KMS-11 (cell line): ENCODE results near the gene OTOP1.
"Not testable (repeated sequence)": the region's sequence is repeated elsewhere in the genome, so short reads cannot be mapped to it uniquely, and the experiment has no call there.

ENCODE experiments used
- H2AFZ ChIP-seq: fragments of 200-600 bp; sonication (generic); 2 replicates; pipeline ENCODE4 v1.6.1; 2016; ENCODE audit warnings: antibody characterized with exemption, mixed run types, low read depth
- H3K27ac ChIP-seq: fragments of 200-600 bp; sonication (generic); 2 replicates; pipeline ENCODE4 v1.6.1; 2016; ENCODE audit warnings: mild to moderate bottlenecking, mixed run types
- H3K27me3 ChIP-seq: fragments of 200-600 bp; sonication (generic); 2 replicates; pipeline ENCODE4 v1.6.1; 2017; ENCODE audit warnings: mild to moderate bottlenecking, low read depth, mixed run types, moderate library complexity; ENCODE audit not compliant: insufficient read depth
- H3K36me3 ChIP-seq: fragments of 200-600 bp; sonication (generic); 2 replicates; pipeline ENCODE4 v1.6.1; 2017; ENCODE audit warnings: mild to moderate bottlenecking, mixed run types; ENCODE audit not compliant: insufficient read depth
- H3K4me1 ChIP-seq: fragments of 200-600 bp; sonication (generic); 2 replicates; pipeline ENCODE4 v1.6.1; 2016; ENCODE audit warnings: mild to moderate bottlenecking, low read depth, mixed run types; ENCODE audit not compliant: poor library complexity, severe bottlenecking
- H3K4me2 ChIP-seq: fragments of 200-600 bp; sonication (generic); 2 replicates; pipeline ENCODE4 v1.7.0; 2016; ENCODE audit warnings: mild to moderate bottlenecking, mixed run types
- H3K4me3 ChIP-seq: fragments of 200-600 bp; sonication (generic); IDR thresholded peaks from 2 replicates; pipeline ENCODE4 v1.6.1; 2017; ENCODE audit warnings: low read depth, low read length, mixed read lengths; ENCODE audit not compliant: insufficient read depth
- H3K79me2 ChIP-seq: fragments of 200-600 bp; sonication (generic); 2 replicates; pipeline ENCODE4 v1.6.1; 2016; ENCODE audit warnings: low read depth, mixed run types; ENCODE audit not compliant: insufficient read depth
- H3K9ac ChIP-seq: fragments of 200-600 bp; sonication (generic); 2 replicates; pipeline ENCODE4 v1.6.1; 2016; ENCODE audit warnings: mild to moderate bottlenecking, mixed run types
- H4K20me1 ChIP-seq: fragments of 200-600 bp; sonication (generic); 2 replicates; pipeline ENCODE4 v1.6.1; 2016; ENCODE audit warnings: mild to moderate bottlenecking, mixed run types; ENCODE audit not compliant: insufficient read depth
- CTCF ChIP-seq: fragments of 200-600 bp; sonication (generic); conservative IDR thresholded peaks from 2 replicates; pipeline ENCODE4 v1.6.1; 2017; ENCODE audit warnings: low read depth, mild to moderate bottlenecking, antibody characterized with exemption, low read length, moderate library complexity, mixed read lengths

Gene OTOP1

GRCh38 chr4:4165701-4166392, 60.9 kb downstream of the OTOP1 start:
- H3K4me1 ChIP-seq, H3K79me2 ChIP-seq, H3K27ac ChIP-seq, H3K36me3 ChIP-seq, H3K9ac ChIP-seq, H2AFZ ChIP-seq, H3K4me2 ChIP-seq, H4K20me1 ChIP-seq, H3K4me3 ChIP-seq, H3K27me3 ChIP-seq: not testable (repeated sequence)

- H3K9ac ChIP-seq, H3K4me3 ChIP-seq, H3K4me2 ChIP-seq, H3K27me3 ChIP-seq, H2AFZ ChIP-seq, H4K20me1 ChIP-seq, H3K79me2 ChIP-seq, H3K4me1 ChIP-seq, H3K27ac ChIP-seq, H3K36me3 ChIP-seq: not testable (repeated sequence)
Observed at GRCh38 chr4:4164532-4165173, 62.1 kb downstream of the OTOP1 start.

GRCh38 chr4:4162186-4162585, 64.5 kb downstream of the OTOP1 start:
- H4K20me1 ChIP-seq, H3K9ac ChIP-seq, H2AFZ ChIP-seq, H3K4me1 ChIP-seq, H3K27ac ChIP-seq, H3K79me2 ChIP-seq, H3K27me3 ChIP-seq, H3K36me3 ChIP-seq, H3K4me2 ChIP-seq, H3K4me3 ChIP-seq: not testable (repeated sequence)

GRCh38 chr4:4160956-4161665, 65.6 kb downstream of the OTOP1 start:
- not testable (repeated sequence) for H3K4me3 ChIP-seq, H3K4me2 ChIP-seq

GRCh38 chr4:4145622-4146021, 81.1 kb downstream of the OTOP1 start:
- H4K20me1 ChIP-seq, H3K9ac ChIP-seq, H3K36me3 ChIP-seq, H3K27me3 ChIP-seq, H3K79me2 ChIP-seq, H3K4me1 ChIP-seq, H3K4me2 ChIP-seq, H3K4me3 ChIP-seq, H2AFZ ChIP-seq, H3K27ac ChIP-seq: not testable (repeated sequence)
- TF ChIP-seq CTCF = 0 out of 2 replicates have a peak, but pooled peaks have one; percentile 10

More at GRCh38 chr4:4160956-4161665, 65.6 kb downstream of the OTOP1 start:
- H3K4me1 ChIP-seq, H3K27me3 ChIP-seq, H3K79me2 ChIP-seq, H2AFZ ChIP-seq, H3K27ac ChIP-seq, H3K36me3 ChIP-seq, H4K20me1 ChIP-seq, H3K9ac ChIP-seq: not testable (repeated sequence)

- H3K36me3 ChIP-seq, H3K27me3 ChIP-seq, H4K20me1 ChIP-seq, H3K4me1 ChIP-seq, H3K27ac ChIP-seq, H3K9ac ChIP-seq, H3K4me3 ChIP-seq, H3K4me2 ChIP-seq, H3K79me2 ChIP-seq, H2AFZ ChIP-seq: not testable (repeated sequence)
Observed at GRCh38 chr4:4143376-4143775, 83.4 kb downstream of the OTOP1 start.

GRCh38 chr4:4142679-4143078, 84.0 kb downstream of the OTOP1 start:
- H2AFZ ChIP-seq, H3K9ac ChIP-seq, H3K27me3 ChIP-seq, H4K20me1 ChIP-seq, H3K4me1 ChIP-seq, H3K4me3 ChIP-seq, H3K27ac ChIP-seq, H3K36me3 ChIP-seq, H3K79me2 ChIP-seq, H3K4me2 ChIP-seq: not testable (repeated sequence)

GRCh38 chr4:4141186-4141585, 85.5 kb downstream of the OTOP1 start:
- H3K4me2 ChIP-seq, H3K4me3 ChIP-seq, H3K27me3 ChIP-seq, H3K36me3 ChIP-seq, H3K9ac ChIP-seq, H3K4me1 ChIP-seq, H3K27ac ChIP-seq, H2AFZ ChIP-seq, H4K20me1 ChIP-seq, H3K79me2 ChIP-seq: not testable (repeated sequence)
